Spleen (tissue), 11 donors: ENCODE results near the gene KLF6. TPM values are rescaled to one million over a fixed set of nuclear protein-coding genes. Genes with fewer than 3 reads are reported as not detected.
A peak's percentile ranks its signal among the peaks of the same experiment; 100 is the strongest.

ENCODE experiments used
- DNase-seq: peaks from one replicate; pipeline ENCODE4 v3.0.0-alpha.2; 2020
- H3K27ac ChIP-seq, 8 donors: fragments of 200-600 bp; sonication (generic) in 7 of 8; 1 replicate in 4 of 8; 2 replicates in 4 of 8; pipeline versions ENCODE4 v1.5.0 to v1.8.0; 2016 to 2021; ENCODE audit warnings: inconsistent platforms in 4 of 8, mild to moderate bottlenecking in 4 of 8, moderate library complexity in 1 of 8
- H3K27me3 ChIP-seq, 7 donors: fragments of 200-600 bp; sonication (generic) in 6 of 7; replicated peaks in 1 of 7; 1 replicate in 4 of 7; 2 replicates in 3 of 7; pipeline versions ENCODE4 v1.5.0 to v1.8.0; 2016 to 2021; ENCODE audit warnings: inconsistent platforms in 3 of 7, mild to moderate bottlenecking in 1 of 7
- H3K36me3 ChIP-seq, 6 donors: fragments of 200-600 bp; sonication (generic) in 5 of 6; 1 replicate in 4 of 6; 2 replicates in 2 of 6; pipeline versions ENCODE4 v1.5.0 to v1.8.0; 2016 to 2021; ENCODE audit warnings: inconsistent platforms in 2 of 6
- H3K4me1 ChIP-seq, 6 donors: fragments of 200-600 bp; sonication (generic) in 5 of 6; 1 replicate in 3 of 6; 2 replicates in 3 of 6; pipeline versions ENCODE4 v1.5.0 to v1.8.0; 2016 to 2021; ENCODE audit warnings: inconsistent platforms in 3 of 6
- H3K4me3 ChIP-seq, 8 donors: fragments of 200-600 bp; sonication (generic) in 7 of 8; 1 replicate in 4 of 8; 2 replicates in 4 of 8; pipeline versions ENCODE4 v1.5.0 to v1.8.0; 2016 to 2021; ENCODE audit warnings: inconsistent platforms in 4 of 8, mild to moderate bottlenecking in 4 of 8, moderate library complexity in 2 of 8
- H3K9me3 ChIP-seq, 8 donors: fragments of 200-600 bp; sonication (generic) in 7 of 8; 1 replicate in 4 of 8; 2 replicates in 4 of 8; pipeline versions ENCODE4 v1.5.0 to v1.8.0; 2016 to 2021; ENCODE audit warnings: inconsistent platforms in 4 of 8
- POLR2A ChIP-seq, 3 donors: fragments of 450-650 bp; IDR thresholded peaks; one replicate each; pipeline ENCODE4 v1.5.1; 2017; ENCODE audit warnings: antibody characterized with exemption in 3 of 3, mild to moderate bottlenecking in 1 of 3
- POLR2AphosphoS5 ChIP-seq, 3 donors: sonication (generic); formaldehyde crosslinking; IDR thresholded peaks; one replicate each; pipeline ENCODE4 v1.5.1; 2017; ENCODE audit warnings: antibody characterized with exemption in 3 of 3
- WGBS, 5 donors: extraction: QIAGEN DNeasy Blood & Tissue Kit in 3 of 5; methylation state at CpG; one replicate each; pipeline versions ENCODE4 v1.1.5 to v1.1.7; 2013 to 2018; 5-methylcytosine and 5-hydroxymethylcytosine counted together
- intact Hi-C: fragments of 100-400 bp; cut with DNase I; formaldehyde crosslinking; loops from one replicate; pipeline ENCODE4 v1.15.0; 2023; ENCODE audit warnings: low total_unique reads
- polyA plus RNA-seq, 3 donors: library from polyadenylated mRNA; stranded (reverse); fragments of 200-250 nt; gene quantifications; one replicate each; pipeline ENCODE4 v1.2.1, GENCODE V29; 2013
- total RNA-seq, 7 donors: library from RNA; depleted of rRNA in 3 of 7; stranded (reverse); fragments of >200 nt in 3 of 7; fragmentation: NEBNext Ultra II Directional in 4 of 7; extraction: Animal tissue kit (Norgen Biotek cat#: 25700) in 4 of 7; gene quantifications; one replicate each; pipeline versions ENCODE4 v1.1.0 to v1.2.1, GENCODE V29; 2016 to 2021
- TF ChIP-seq, protein P1 (sequence below), 11 experiments: fragments of 200-600 bp in 7 of 11; fragments of 450-650 bp in 4 of 11; sonication (generic) in 4 of 11; IDR thresholded peaks in 8 of 11; conservative IDR thresholded peaks in 3 of 11; 1 replicate in 7 of 11; 2 replicates in 4 of 11; pipeline versions ENCODE4 v1.4.0 to v1.8.0; 2016 to 2021; ENCODE audit warnings: antibody characterized with exemption in 11 of 11, inconsistent platforms in 4 of 11, mild to moderate bottlenecking in 1 of 11
- donor health status: healthy with polysubstance abuse.
- donor health status: DM: no; HTN: no; CAD: no; lungs with moderate emphysema.
- donor health status: DM: no; HTN: no; CAD: no.
- donor health status: Bipolar disorder and iron deficiency.
- donor health status: healthy.
- donor health status: DM: no; HTN: no; CAD: no.
- donor health status: DM: yes; HTN: yes; CAD: no.

KLF6 gene
- total and polyA plus RNA-seq, 10 donors = 18.8 to 211 (median 92.2) TPM

DNA sequence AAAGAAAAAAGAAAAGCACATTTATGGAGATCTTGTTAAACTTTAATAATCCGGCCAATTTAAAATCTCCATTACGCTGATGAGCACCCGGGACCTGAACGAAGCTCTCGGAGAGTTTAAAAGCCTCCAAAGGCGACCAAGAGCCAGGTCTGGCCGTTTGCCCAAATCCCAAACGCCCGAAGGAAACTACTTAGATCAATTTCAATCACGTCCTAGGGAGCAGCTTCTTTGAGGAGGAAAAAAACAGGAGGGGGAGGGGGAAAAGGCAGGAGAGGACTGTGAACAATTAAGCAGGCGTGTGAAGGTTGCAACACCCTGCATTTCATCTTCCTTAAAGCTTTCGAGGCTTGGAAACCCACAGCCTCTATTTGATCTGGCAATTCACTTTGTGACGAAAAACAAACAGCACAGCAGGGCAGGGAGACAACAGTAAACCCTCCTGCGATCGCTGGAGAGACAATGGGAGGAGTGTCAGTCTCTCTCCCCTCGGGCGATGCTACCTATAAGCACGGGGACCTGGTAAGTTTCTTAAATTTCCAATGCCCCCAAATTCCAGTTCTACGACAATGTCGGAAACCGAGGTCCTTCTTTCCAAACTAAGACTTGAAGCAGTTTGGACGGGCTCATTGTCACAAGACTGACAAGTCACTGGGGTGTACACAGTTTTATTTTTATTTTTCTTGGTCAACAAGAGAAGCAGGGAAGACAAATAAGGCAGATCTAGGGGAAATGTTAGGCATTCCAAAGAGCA is 1.2 kb downstream of the KLF6 start:
- H3K36me3 ChIP-seq = peaks cover 0 to 33% (median 30%) of the 10 kb centered on the region in 6 donors
- H3K27me3 ChIP-seq = no peaks in the 10 kb centered on the region
- WGBS, 5 donors = 0% methylated on average over 22 of the region's 22 CpGs
- peak overlapping the region; percentile 54 to 93 (median 74) for H3K4me3 ChIP-seq
- peak overlapping the region; percentile 85 to 100 (median 100) for H3K27ac ChIP-seq
- TF ChIP-seq POLR2AphosphoS5 (IDR thresholded peaks at IDR 0.05) (peak in 1 of 3 donors; percentile 88), POLR2A (IDR thresholded peaks at IDR 0.05) (no peak)
- DNase-seq = no peak
- peaks cover 0 to 2% (median 0%) of the 10 kb centered on the region in 8 donors for H3K9me3 ChIP-seq
- intact Hi-C loops = loop anchor here (10.0 kb wide), 1 partner anchor 299 kb away; no protein-coding TSS in a partner anchor
- H3K4me1 ChIP-seq = peaks cover 30 to 51% (median 44%) of the 10 kb centered on the region in 6 donors

DNA sequence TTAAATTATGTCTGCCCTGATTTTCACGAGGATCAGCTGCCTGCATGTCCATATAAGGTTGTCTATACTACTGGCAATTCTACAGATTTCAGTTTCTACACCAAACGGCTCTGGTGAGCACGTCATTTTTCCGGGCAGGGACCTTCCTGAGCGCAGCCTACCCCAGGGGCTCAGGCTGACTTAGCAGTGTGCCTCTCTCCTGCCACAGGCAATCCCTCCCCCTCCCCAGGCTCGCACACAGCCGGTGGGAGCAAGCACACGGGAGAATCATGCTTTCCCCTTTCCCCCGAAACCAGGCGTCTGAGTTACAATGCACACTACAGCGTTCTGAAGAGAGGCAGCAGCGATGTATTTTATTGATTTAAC is 1.7 kb downstream of the KLF6 start:
- H3K9me3 ChIP-seq = no peaks in the 10 kb centered on the region
- WGBS, 5 donors = 0 to 1% (median 0%) methylated on average over 12 of the region's 12 CpGs
- intact Hi-C loops = loop anchor here (10.0 kb wide), 1 partner anchor 298 kb away; no protein-coding TSS in a partner anchor

DNA sequence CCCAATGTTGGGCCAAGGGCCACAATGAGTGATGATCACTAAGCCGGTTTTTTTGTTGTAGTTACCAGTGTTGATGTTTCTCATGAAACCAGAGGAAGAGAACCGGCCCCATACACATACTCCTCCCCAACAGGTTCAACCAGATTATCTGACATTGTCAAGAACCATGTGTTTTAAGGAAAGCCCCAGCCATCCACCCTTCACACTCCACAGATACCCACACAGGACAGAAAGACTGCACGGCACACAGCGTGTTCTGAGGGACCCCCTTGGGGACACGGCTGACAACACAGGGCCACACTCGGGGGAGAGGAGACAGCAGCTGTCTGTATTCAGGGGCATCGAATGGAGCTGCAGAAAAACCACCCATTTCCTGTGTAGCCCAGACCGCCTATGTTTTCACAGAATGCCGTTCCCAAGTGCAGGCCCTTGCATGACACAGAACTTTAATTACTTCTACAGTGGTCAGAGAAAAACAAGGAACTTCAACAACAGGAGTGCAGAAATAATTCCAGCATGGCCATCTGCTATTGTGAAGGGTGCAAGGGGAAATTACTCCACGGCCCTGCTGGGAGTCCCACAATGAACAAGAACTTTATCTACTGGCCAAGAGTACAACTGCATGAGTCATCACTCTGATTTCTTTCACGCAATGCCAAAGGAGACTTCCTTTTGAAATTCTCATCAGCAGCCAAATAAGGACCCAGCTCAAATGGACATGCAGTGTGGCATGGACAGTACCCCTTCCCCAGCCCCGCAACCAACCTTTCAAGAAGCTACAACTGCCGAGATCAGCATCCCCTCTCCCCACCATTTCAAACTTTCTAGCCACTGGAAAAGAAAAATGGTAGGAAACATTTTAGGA is 2.3 kb downstream of the KLF6 start:
- H3K27me3 ChIP-seq = no peaks in the 10 kb centered on the region
- H3K36me3 ChIP-seq = peaks cover 0 to 45% (median 42%) of the 10 kb centered on the region in 6 donors
- H3K4me1 ChIP-seq = peaks cover 35 to 63% (median 55%) of the 10 kb centered on the region in 6 donors
- TF ChIP-seq POLR2AphosphoS5 (IDR thresholded peaks at IDR 0.05) (peak in 2 of 3 donors; percentile 74 to 80), POLR2A (IDR thresholded peaks at IDR 0.05) (peak in 1 of 3 donors; percentile 49)
- TF ChIP-seq, protein P1, sequence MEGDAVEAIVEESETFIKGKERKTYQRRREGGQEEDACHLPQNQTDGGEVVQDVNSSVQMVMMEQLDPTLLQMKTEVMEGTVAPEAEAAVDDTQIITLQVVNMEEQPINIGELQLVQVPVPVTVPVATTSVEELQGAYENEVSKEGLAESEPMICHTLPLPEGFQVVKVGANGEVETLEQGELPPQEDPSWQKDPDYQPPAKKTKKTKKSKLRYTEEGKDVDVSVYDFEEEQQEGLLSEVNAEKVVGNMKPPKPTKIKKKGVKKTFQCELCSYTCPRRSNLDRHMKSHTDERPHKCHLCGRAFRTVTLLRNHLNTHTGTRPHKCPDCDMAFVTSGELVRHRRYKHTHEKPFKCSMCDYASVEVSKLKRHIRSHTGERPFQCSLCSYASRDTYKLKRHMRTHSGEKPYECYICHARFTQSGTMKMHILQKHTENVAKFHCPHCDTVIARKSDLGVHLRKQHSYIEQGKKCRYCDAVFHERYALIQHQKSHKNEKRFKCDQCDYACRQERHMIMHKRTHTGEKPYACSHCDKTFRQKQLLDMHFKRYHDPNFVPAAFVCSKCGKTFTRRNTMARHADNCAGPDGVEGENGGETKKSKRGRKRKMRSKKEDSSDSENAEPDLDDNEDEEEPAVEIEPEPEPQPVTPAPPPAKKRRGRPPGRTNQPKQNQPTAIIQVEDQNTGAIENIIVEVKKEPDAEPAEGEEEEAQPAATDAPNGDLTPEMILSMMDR (IDR thresholded peaks at IDR 0.05 in 8 of 11, conservative IDR thresholded peaks at IDR 0.05 in 3 of 11) = peak in 5 of 11 experiments; percentile 12 to 37 (median 32)
- peak; percentile 89 for DNase-seq
- H3K27ac ChIP-seq = peak overlapping the region; percentile 85 to 100 (median 100)
- intact Hi-C loops = loop anchor here (10.0 kb wide), 1 partner anchor 298 kb away; no protein-coding TSS in a partner anchor
- H3K4me3 ChIP-seq = peak overlapping the region; percentile 54 to 93 (median 74)
- H3K9me3 ChIP-seq = no peaks in the 10 kb centered on the region
- 1 to 6% (median 2%) methylated on average over 13 of the region's 13 CpGs for WGBS, 5 donors

More for the DNA sequence above, 1.7 kb downstream of the KLF6 start:
- TF ChIP-seq, protein P1 (IDR thresholded peaks at IDR 0.05 in 8 of 11, conservative IDR thresholded peaks at IDR 0.05 in 3 of 11) = no peak
- TF ChIP-seq POLR2AphosphoS5 (IDR thresholded peaks at IDR 0.05) (peak; percentile 91 to 97 (median 91)), POLR2A (IDR thresholded peaks at IDR 0.05) (peak; percentile 75 to 78 (median 78))
- Histone ChIP-seq H3K27ac (peak overlapping the region; percentile 85 to 100 (median 100)), H3K4me3 (peak overlapping the region; percentile 54 to 93 (median 74)), H3K36me3 (peaks cover 0 to 38% (median 35%) of the 10 kb centered on the region in 6 donors), H3K4me1 (peaks cover 34 to 56% (median 49%) of the 10 kb centered on the region in 6 donors), H3K27me3 (no peaks in the 10 kb centered on the region)
- peak; percentile 91 for DNase-seq

DNA sequence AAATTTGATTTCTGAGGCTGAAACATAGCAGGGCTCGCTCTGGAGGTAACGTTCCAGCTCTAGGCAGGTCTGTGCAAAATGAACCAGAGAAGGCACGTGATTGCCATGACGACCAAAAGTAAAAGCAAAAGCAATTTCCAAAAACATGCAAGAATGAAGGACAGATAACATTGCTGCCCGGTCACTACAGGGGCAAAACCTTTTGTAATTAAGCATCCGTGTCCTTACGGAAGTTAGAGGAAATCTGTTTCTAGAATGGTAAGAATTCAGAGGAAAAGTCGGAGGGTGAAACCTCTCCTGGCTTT is 2.9 kb downstream of the KLF6 start:
- peak overlapping the region; percentile 54 to 93 (median 74) for H3K4me3 ChIP-seq
- H3K27me3 ChIP-seq = no peaks in the 10 kb centered on the region
- H3K36me3 ChIP-seq = peaks cover 0 to 50% (median 46%) of the 10 kb centered on the region in 6 donors
- H3K9me3 ChIP-seq = no peaks in the 10 kb centered on the region
- no peak for DNase-seq
- H3K27ac ChIP-seq = peak overlapping the region; percentile 85 to 100 (median 100)
- intact Hi-C loops = loop anchor here (10.0 kb wide), 1 partner anchor 297 kb away; no protein-coding TSS in a partner anchor
- 19 to 38% (median 36%) methylated on average over 8 of the region's 8 CpGs for WGBS, 5 donors
- H3K4me1 ChIP-seq = peaks cover 41 to 68% (median 61%) of the 10 kb centered on the region in 6 donors
- TF ChIP-seq, protein P1 (IDR thresholded peaks at IDR 0.05 in 8 of 11, conservative IDR thresholded peaks at IDR 0.05 in 3 of 11) = no peak
- peak in 1 of 3 donors; percentile 26 for TF ChIP-seq POLR2A (IDR thresholded peaks at IDR 0.05)
